ENCODE measurements around the gene SLC12A2.

DNA sequence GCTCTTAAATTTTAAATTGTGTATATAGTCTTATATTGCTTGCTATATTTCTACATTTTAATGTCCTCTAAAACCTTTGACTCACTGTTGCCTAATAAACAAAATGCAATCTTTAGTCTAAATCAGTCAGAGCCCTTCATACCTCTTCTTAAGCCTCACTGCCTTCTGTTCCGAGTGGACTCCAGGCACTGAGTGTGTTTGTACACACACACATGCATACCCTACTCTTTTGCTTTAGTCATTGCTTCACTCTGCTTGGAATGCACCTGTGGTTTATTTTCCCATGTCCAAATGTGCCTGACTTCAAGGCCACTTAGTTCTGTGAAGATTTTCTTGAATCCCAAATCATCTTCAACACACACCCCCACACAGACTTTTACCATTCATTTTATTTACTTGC lies 60.9 kb downstream of the SLC12A2 start:
- TF ChIP-seq BHLHE40 (IDR thresholded peaks at IDR 0.05; ENCODE audit: borderline replicate concordance), result no peak
- TF ChIP-seq SP1 (IDR thresholded peaks at IDR 0.05), result no peak
- TF ChIP-seq TARDBP (IDR thresholded peaks at IDR 0.05), result no peak
- no peak for TF ChIP-seq FOXA1 (IDR thresholded peaks at IDR 0.05)
- TF ChIP-seq, protein P1, sequence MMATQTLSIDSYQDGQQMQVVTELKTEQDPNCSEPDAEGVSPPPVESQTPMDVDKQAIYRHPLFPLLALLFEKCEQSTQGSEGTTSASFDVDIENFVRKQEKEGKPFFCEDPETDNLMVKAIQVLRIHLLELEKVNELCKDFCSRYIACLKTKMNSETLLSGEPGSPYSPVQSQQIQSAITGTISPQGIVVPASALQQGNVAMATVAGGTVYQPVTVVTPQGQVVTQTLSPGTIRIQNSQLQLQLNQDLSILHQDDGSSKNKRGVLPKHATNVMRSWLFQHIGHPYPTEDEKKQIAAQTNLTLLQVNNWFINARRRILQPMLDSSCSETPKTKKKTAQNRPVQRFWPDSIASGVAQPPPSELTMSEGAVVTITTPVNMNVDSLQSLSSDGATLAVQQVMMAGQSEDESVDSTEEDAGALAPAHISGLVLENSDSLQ (IDR thresholded peaks at IDR 0.05), result no peak
